Esophagus squamous epithelium (tissue), 5 donors: ENCODE results near the gene NUCB2. TPM values are rescaled to one million over a fixed set of nuclear protein-coding genes. Genes with fewer than 3 reads are reported as not detected.

Experiments used
- DNase-seq: peaks from one replicate; lab custom pipeline; 2025; lab: John Stamatoyannopoulos, UW
- H3K27ac ChIP-seq, 4 donors: fragments of 200-600 bp; sonication (generic); one replicate each; pipeline ENCODE4 v1.5.1; 2016 to 2019; ENCODE audit warnings: mild to moderate bottlenecking in 1 of 4
- H3K27me3 ChIP-seq, 4 donors: fragments of 200-600 bp; sonication (generic); 1 replicate in 3 of 4; 2 replicates in 1 of 4; pipeline versions ENCODE4 v1.5.1 to v1.6.0; 2017 to 2021; ENCODE audit warnings: antibody characterized with exemption in 1 of 4
- H3K36me3 ChIP-seq, 3 donors: fragments of 200-600 bp; sonication (generic); one replicate each; pipeline ENCODE4 v1.5.1; 2016 to 2019
- H3K4me1 ChIP-seq, 3 donors: fragments of 200-600 bp; sonication (generic); one replicate each; pipeline ENCODE4 v1.5.1; 2017 to 2019
- H3K4me3 ChIP-seq, 4 donors: fragments of 200-600 bp; sonication (generic); 1 replicate in 3 of 4; 2 replicates in 1 of 4; pipeline ENCODE4 v1.5.1; 2016 to 2019; ENCODE audit warnings: mild to moderate bottlenecking in 2 of 4, moderate library complexity in 1 of 4
- H3K9me3 ChIP-seq, 3 donors: fragments of 200-600 bp; sonication (generic); one replicate each; pipeline ENCODE4 v1.5.1; 2016 to 2019
- POLR2A ChIP-seq, 4 donors: fragments of 450-650 bp; IDR thresholded peaks; one replicate each; pipeline ENCODE4 v1.6.1; 2017; ENCODE audit warnings: antibody characterized with exemption in 4 of 4, mild to moderate bottlenecking in 4 of 4, moderate library complexity in 3 of 4
- WGBS, 2 donors: methylation state at CpG; one replicate each; pipeline ENCODE4 v1.1.5; 2018; 5-methylcytosine and 5-hydroxymethylcytosine counted together
- intact Hi-C: fragments of 100-400 bp; cut with DNase I; formaldehyde crosslinking; loops from one replicate; pipeline ENCODE4 v1.15.0; 2022
- total RNA-seq, 4 donors: library from RNA; depleted of rRNA; stranded (reverse); fragments of >200 nt; gene quantifications; one replicate each; pipeline ENCODE4 v1.1.0, GENCODE V29; 2016
- TF ChIP-seq, protein P1 (sequence below), 6 experiments: fragments of 450-650 bp in 4 of 6; fragments of 200-600 bp in 2 of 6; sonication (generic) in 2 of 6; IDR thresholded peaks; one replicate each; pipeline ENCODE4 v1.5.1; 2016 to 2019; ENCODE audit warnings: antibody characterized with exemption in 6 of 6, mild to moderate bottlenecking in 4 of 6, moderate library complexity in 4 of 6
- donor health status: DM: yes; HTN: yes; CAD: no.

Gene NUCB2
- total RNA-seq, 4 donors from 2014 or later: 69.4 to 152 (median 82.2) TPM

DNA sequence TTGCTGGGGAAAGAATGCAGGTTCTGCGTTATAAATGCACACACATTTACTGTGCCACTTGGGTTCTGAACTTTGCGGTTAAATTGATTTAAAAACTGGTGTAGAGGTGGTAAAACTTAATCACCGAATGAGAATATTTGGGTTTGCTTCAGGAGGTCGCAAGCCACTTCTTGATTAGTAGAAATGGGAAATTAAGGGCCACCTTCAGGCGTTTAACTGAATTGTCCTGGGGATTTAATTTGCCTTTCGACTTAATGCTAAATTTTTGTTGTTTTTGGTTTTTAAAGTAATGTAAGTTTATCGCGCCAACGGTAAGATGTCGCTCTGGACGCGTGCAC lies 74.6 kb downstream of the NUCB2 start:
- 29 to 30% methylated on average over 6 to 12 of the region's 12 CpGs for WGBS, 2 donors
- Histone ChIP-seq H3K27ac (peak overlapping the region in 2 of 4 donors; percentile 63 to 90), H3K4me3 (peak overlapping the region; percentile 48 to 74 (median 61)), H3K36me3 (no peaks in the 10 kb centered on the region), H3K27me3 (peaks cover 0 to 21% (median 0%) of the 10 kb centered on the region in 4 donors), H3K4me1 (peaks cover 4 to 38% (median 14%) of the 10 kb centered on the region in 3 donors), H3K9me3 (no peaks in the 10 kb centered on the region)
- intact Hi-C loops: no loop called here
- no peak for TF ChIP-seq POLR2A (IDR thresholded peaks at IDR 0.05)
- TF ChIP-seq, protein P1, sequence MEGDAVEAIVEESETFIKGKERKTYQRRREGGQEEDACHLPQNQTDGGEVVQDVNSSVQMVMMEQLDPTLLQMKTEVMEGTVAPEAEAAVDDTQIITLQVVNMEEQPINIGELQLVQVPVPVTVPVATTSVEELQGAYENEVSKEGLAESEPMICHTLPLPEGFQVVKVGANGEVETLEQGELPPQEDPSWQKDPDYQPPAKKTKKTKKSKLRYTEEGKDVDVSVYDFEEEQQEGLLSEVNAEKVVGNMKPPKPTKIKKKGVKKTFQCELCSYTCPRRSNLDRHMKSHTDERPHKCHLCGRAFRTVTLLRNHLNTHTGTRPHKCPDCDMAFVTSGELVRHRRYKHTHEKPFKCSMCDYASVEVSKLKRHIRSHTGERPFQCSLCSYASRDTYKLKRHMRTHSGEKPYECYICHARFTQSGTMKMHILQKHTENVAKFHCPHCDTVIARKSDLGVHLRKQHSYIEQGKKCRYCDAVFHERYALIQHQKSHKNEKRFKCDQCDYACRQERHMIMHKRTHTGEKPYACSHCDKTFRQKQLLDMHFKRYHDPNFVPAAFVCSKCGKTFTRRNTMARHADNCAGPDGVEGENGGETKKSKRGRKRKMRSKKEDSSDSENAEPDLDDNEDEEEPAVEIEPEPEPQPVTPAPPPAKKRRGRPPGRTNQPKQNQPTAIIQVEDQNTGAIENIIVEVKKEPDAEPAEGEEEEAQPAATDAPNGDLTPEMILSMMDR (IDR thresholded peaks at IDR 0.05): peak in 2 of 6 experiments; percentile 17 to 21
- DNase-seq: no peak

DNA sequence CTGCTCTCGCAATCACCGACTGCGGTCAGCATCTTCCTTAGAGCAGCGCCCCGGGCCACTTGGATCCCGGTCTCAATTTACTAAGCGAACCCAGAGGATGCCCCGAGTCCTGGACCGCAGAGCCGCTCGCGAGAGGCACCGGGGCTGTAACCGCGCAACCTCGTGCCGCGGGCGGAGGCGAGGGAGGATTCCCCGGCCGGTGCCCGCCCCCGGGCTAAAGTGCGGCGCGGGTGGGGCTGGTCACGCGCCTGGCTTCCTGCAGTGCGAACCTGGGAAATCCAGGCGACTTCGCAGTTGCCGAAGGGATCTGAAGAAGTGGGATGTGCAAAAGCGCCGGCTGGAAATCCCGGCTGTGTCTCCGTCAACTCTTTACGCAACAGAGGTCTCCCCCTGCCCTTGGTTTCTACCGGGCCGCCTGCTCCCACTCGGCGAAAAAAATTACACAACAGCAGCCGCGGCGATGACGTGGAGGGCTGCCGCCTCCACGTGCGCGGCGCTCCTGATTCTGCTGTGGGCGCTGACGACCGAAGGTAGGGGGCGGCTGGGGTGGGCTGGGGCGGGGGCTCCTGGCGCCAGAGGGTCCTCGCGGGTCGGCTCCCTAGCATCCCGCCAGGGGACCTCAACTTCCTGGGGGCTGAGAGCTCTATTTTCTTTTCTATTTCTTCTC lies 75.1 kb downstream of the NUCB2 start, which contains the start of gene NCR3LG1:
TSS of gene NCR3LG1 (plus strand) at position 291 of the 667 bp plus-strand sequence. CDS start at position 461, 170 bp downstream.
- no peak for DNase-seq
- intact Hi-C loops: no loop called here
- no peak for TF ChIP-seq POLR2A (IDR thresholded peaks at IDR 0.05)
- TF ChIP-seq, protein P1 (IDR thresholded peaks at IDR 0.05): no peak
- Histone ChIP-seq H3K4me1 (peaks cover 4 to 38% (median 14%) of the 10 kb centered on the region in 3 donors), H3K27me3 (peaks cover 0 to 21% (median 0%) of the 10 kb centered on the region in 4 donors), H3K27ac (peak within 1 kb of the TSS; percentile 63 to 90 (median 74)), H3K4me3 (peak within 1 kb of the TSS; percentile 48 to 74 (median 61)), H3K9me3 (no peaks in the 10 kb centered on the region), H3K36me3 (no peaks in the 10 kb centered on the region)
- 0 to 4% methylated on average over 5 to 20 of the region's 61 CpGs for WGBS, 2 donors

DNA sequence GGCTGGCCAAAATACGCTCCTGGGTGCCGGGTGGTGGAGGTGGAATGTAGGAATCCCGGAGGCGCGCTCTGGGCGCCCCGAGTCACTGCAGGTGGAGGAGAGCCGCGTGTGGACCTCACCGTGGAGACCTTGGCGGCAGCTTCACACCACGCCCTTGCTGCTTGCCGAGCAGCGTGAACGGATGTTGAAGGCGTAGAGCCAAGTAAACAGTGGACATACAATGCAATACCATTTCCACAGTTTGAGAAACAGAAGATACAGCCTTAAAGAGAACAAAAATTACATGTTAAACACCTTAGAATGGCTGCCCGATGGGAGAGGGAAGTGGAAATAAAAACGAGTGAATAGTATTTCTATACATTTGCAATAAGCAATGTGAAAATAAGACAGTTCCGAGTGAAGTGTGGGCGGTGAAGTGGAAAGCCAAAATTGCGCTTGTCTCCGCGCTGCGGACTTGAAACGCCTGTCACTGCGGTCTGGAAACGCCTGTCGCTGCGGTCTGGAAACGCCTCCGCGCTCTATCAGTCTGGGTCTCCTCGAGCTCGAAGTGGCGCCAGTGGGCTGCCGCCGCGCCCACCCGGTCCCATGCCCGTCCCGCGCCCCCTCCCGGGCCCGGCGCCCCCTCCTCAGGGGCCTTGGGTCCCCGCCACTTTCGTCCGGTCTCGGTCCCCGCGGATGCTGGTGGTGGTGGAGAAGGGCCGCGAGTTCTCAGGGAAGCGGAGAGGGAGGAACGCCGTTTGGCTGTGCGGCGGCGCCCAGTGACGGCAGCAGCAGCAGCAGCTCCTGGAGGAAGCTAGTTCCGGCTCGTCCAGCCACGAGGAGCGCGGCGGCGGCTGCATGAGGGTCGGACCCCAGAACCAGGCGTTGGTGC lies 76.6 kb downstream of the NUCB2 start:
- H3K9me3 ChIP-seq: no peaks in the 10 kb centered on the region
- peak overlapping the region; percentile 48 to 74 (median 61) for H3K4me3 ChIP-seq
- 0 to 1% methylated on average over 36 to 37 of the region's 69 CpGs for WGBS, 2 donors
- intact Hi-C loops: no loop called here
- H3K4me1 ChIP-seq: peaks cover 4 to 38% (median 14%) of the 10 kb centered on the region in 3 donors
- TF ChIP-seq POLR2A (IDR thresholded peaks at IDR 0.05): no peak
- TF ChIP-seq, protein P1 (IDR thresholded peaks at IDR 0.05): no peak
- H3K27me3 ChIP-seq: peaks cover 0 to 21% (median 0%) of the 10 kb centered on the region in 4 donors
- H3K27ac ChIP-seq: peak overlapping the region; percentile 72 to 90 (median 80)
- H3K36me3 ChIP-seq: peaks cover 0 to 3% (median 0%) of the 10 kb centered on the region in 3 donors
- no peak for DNase-seq

DNA sequence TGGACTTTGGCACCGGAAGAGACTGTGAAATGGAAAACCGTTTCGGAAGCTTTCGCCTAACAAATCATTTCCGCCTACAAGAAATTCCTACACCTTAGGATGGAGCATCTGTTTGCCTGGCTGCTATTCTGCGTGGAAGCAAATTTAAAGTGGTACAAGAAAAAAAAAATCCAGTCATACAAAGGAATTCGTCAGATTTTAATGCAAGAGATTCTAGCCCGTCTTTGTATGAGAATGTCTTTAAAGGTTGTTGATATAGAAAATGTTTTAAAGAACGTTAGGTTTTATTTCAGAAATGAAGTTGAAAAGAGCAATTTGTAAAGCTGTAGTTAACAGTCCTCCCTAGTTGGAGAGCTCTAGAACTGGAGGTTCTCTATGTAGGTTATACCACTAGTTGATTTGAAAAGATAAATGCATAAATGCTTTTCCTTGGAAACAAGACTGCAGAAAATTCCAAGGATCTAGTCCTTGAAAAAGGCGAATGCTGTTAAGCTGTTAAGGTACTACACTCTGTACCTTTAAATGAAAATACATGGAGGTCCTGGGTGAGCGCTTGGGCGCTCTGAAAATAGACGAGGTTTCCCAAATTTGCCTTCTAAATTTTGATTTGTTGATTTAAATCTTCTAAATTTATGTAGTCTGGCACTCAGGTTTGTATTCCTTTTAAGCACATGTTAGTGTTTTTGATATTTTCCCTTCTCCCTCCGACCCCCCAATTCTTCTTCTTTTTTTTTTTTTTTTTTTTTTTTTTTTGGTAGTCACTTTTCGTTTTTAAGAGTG lies 77.5 kb downstream of the NUCB2 start:
- no peak for DNase-seq
- peaks cover 0 to 21% (median 0%) of the 10 kb centered on the region in 4 donors for H3K27me3 ChIP-seq
- peak overlapping the region; percentile 72 to 90 (median 80) for H3K27ac ChIP-seq
- H3K36me3 ChIP-seq: peaks cover 0 to 3% (median 0%) of the 10 kb centered on the region in 3 donors
- intact Hi-C loops: no loop called here
- 3 to 8% methylated on average over 15 of the region's 15 CpGs for WGBS, 2 donors
- H3K4me1 ChIP-seq: peaks cover 4 to 38% (median 14%) of the 10 kb centered on the region in 3 donors
- H3K4me3 ChIP-seq: peak overlapping the region; percentile 48 to 74 (median 61)
- TF ChIP-seq, protein P1 (IDR thresholded peaks at IDR 0.05): no peak
- no peak for TF ChIP-seq POLR2A (IDR thresholded peaks at IDR 0.05)
- no peaks in the 10 kb centered on the region for H3K9me3 ChIP-seq
